HepG2 (cell line): ENCODE results near the gene RFC2. TPM values are rescaled to one million over a fixed set of nuclear protein-coding genes. Genes with fewer than 3 reads are reported as not detected.
A peak's percentile ranks its signal among the peaks of the same experiment; 100 is the strongest.

Experiments used
- ADNP ChIP-seq: sonication (generic); formaldehyde crosslinking; IDR thresholded peaks from 2 replicates; pipeline ENCODE4 v1.4.0; 2020; ENCODE audit warnings: missing genetic modification reagents
- CREM ChIP-seq, 2 experiments: sonication (generic) in 1 of 2; formaldehyde crosslinking in 1 of 2; IDR thresholded peaks; 2 replicates each; pipeline versions ENCODE4 v1.4.0 to v1.6.1; 2016 to 2020; ENCODE audit warnings: antibody characterized with exemption in 1 of 2, mild to moderate bottlenecking in 1 of 2, missing genetic modification reagents in 1 of 2
- SAFB2 ChIP-seq: sonication (generic); formaldehyde crosslinking; IDR thresholded peaks from 2 replicates; pipeline ENCODE4 v1.5.1; 2020; ENCODE audit warnings: missing genetic modification reagents, low read depth, mild to moderate bottlenecking, borderline replicate concordance
- SMARCC2 ChIP-seq: fragments of 450-650 bp; IDR thresholded peaks from 2 replicates; pipeline ENCODE4 v1.6.1; 2017; ENCODE audit warnings: antibody characterized with exemption, mild to moderate bottlenecking
- YEATS2 ChIP-seq: sonication (generic); formaldehyde crosslinking; IDR thresholded peaks from 2 replicates; pipeline ENCODE4 v1.4.0; 2020; ENCODE audit warnings: missing genetic modification reagents, borderline replicate concordance
- ZNF124 ChIP-seq: sonication (generic); formaldehyde crosslinking; IDR thresholded peaks from 2 replicates; pipeline ENCODE4 v1.4.0; 2020; ENCODE audit warnings: missing genetic modification reagents
- ZNF788 ChIP-seq: sonication (generic); formaldehyde crosslinking; IDR thresholded peaks from 2 replicates; pipeline ENCODE4 v1.5.0; 2020; ENCODE audit warnings: mild to moderate bottlenecking, missing genetic modification reagents, borderline replicate concordance
- polyA plus RNA-seq, 8 experiments: library from polyadenylated mRNA; depleted of rRNA in 3 of 8; stranded (reverse) in 7 of 8; unstranded in 1 of 8; fragments of >200 nt; fragmentation: Illumina TruSeq in 4 of 8; extraction: Trizol in 4 of 8; gene quantifications; 2 replicates each; pipeline versions ENCODE4 v1.2.1 to v1.2.3, GENCODE V29; 2011 to 2016; ENCODE audit warnings: low read depth in 4 of 8, missing spikeins in 1 of 8, mixed read lengths in 1 of 8; ENCODE audit not compliant: insufficient read depth in 1 of 8
- total RNA-seq, 5 experiments: library from RNA; depleted of rRNA; stranded (reverse); fragments of >200 nt; fragmentation: Illumina TruSeq; extraction: Trizol; gene quantifications; 2 replicates each; pipeline ENCODE4 v1.2.3, GENCODE V29; 2016; ENCODE audit warnings: low read depth in 1 of 5
- TF ChIP-seq, protein P1 (sequence below): sonication (generic); formaldehyde crosslinking; IDR thresholded peaks from 2 replicates; pipeline ENCODE4 v1.4.0; 2020; ENCODE audit warnings: mild to moderate bottlenecking, missing genetic modification reagents
- TF ChIP-seq, protein P2 (sequence below): sonication (generic); formaldehyde crosslinking; IDR thresholded peaks from 2 replicates; pipeline ENCODE4 v1.4.0; 2020; ENCODE audit warnings: mild to moderate bottlenecking, low read depth, missing genetic modification reagents
- TF ChIP-seq, protein P3 (sequence below): sonication (generic); formaldehyde crosslinking; IDR thresholded peaks from 2 replicates; pipeline ENCODE4 v1.4.0; 2020; ENCODE audit warnings: missing genetic modification reagents
- TF ChIP-seq, protein P4 (sequence below), 2 experiments: sonication (generic) in 1 of 2; formaldehyde crosslinking in 1 of 2; IDR thresholded peaks; 2 replicates each; pipeline versions ENCODE4 v1.6.1 to v1.9.0; 2014 to 2022; ENCODE audit warnings: antibody characterized with exemption in 1 of 2, borderline replicate concordance in 1 of 2, inconsistent platforms in 1 of 2, low read depth in 1 of 2, missing genetic modification reagents in 1 of 2

The RFC2 gene
- total and polyA plus RNA-seq, 2 of the 13 experiments (the other 11 are each of a cell fraction or from before 2014, with no cell fraction given): 14.6 to 43.5 TPM

DNA sequence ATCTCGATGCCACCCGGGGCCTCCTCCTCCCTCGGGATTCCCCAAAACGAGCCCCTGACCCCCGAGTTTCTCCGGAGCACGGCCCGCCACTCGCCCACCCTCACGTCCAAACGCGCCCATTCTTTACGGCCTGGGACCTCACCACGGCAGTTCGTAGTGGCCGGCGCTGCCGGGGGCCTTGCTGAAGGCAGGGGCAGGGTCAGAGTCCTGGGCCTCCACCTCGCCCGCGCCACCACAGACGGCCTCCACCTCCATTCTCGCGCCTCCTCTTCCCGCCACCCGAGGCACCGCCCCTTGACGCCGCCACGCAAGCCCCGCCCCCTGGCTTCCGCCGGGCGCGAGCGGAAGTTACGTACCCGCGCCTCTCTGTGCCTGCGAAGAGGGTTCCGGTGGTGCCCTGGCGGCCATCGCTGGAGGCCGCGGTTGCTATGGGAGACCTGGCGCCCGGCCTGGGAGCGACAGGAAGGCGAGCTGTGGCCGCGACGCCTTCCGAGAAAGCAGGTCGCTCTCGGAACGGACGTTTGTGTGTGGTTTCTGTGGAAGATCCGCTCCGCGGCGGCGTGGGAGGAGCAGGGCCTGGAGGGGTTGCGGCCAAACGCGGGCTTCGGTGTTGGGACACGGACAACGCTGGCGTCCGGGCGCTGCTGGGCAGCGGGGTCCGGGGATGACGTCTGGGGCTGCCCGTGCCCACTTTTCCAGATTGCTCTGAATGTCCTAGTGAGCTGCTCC is at the start of gene RFC2 (continued):
- TF ChIP-seq, protein P1, sequence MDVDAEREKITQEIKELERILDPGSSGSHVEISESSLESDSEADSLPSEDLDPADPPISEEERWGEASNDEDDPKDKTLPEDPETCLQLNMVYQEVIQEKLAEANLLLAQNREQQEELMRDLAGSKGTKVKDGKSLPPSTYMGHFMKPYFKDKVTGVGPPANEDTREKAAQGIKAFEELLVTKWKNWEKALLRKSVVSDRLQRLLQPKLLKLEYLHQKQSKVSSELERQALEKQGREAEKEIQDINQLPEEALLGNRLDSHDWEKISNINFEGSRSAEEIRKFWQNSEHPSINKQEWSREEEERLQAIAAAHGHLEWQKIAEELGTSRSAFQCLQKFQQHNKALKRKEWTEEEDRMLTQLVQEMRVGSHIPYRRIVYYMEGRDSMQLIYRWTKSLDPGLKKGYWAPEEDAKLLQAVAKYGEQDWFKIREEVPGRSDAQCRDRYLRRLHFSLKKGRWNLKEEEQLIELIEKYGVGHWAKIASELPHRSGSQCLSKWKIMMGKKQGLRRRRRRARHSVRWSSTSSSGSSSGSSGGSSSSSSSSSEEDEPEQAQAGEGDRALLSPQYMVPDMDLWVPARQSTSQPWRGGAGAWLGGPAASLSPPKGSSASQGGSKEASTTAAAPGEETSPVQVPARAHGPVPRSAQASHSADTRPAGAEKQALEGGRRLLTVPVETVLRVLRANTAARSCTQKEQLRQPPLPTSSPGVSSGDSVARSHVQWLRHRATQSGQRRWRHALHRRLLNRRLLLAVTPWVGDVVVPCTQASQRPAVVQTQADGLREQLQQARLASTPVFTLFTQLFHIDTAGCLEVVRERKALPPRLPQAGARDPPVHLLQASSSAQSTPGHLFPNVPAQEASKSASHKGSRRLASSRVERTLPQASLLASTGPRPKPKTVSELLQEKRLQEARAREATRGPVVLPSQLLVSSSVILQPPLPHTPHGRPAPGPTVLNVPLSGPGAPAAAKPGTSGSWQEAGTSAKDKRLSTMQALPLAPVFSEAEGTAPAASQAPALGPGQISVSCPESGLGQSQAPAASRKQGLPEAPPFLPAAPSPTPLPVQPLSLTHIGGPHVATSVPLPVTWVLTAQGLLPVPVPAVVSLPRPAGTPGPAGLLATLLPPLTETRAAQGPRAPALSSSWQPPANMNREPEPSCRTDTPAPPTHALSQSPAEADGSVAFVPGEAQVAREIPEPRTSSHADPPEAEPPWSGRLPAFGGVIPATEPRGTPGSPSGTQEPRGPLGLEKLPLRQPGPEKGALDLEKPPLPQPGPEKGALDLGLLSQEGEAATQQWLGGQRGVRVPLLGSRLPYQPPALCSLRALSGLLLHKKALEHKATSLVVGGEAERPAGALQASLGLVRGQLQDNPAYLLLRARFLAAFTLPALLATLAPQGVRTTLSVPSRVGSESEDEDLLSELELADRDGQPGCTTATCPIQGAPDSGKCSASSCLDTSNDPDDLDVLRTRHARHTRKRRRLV (CRISPR knock-in tag): 0 out of 2 replicates have a peak, but pooled peaks have one; percentile 54
- TF ChIP-seq, protein P2, sequence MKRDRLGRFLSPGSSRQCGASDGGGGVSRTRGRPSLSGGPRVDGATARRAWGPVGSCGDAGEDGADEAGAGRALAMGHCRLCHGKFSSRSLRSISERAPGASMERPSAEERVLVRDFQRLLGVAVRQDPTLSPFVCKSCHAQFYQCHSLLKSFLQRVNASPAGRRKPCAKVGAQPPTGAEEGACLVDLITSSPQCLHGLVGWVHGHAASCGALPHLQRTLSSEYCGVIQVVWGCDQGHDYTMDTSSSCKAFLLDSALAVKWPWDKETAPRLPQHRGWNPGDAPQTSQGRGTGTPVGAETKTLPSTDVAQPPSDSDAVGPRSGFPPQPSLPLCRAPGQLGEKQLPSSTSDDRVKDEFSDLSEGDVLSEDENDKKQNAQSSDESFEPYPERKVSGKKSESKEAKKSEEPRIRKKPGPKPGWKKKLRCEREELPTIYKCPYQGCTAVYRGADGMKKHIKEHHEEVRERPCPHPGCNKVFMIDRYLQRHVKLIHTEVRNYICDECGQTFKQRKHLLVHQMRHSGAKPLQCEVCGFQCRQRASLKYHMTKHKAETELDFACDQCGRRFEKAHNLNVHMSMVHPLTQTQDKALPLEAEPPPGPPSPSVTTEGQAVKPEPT (CRISPR knock-in tag): no peak; the same call in 1 of the 2 replicates
- TF ChIP-seq CREM (IDR thresholded peaks at IDR 0.05): peak; percentile 74
- peak; percentile 48; the same call in 1 of the 2 replicates for TF ChIP-seq CREM (CRISPR knock-in tag; IDR thresholded peaks at IDR 0.05)
- TF ChIP-seq, protein P3, sequence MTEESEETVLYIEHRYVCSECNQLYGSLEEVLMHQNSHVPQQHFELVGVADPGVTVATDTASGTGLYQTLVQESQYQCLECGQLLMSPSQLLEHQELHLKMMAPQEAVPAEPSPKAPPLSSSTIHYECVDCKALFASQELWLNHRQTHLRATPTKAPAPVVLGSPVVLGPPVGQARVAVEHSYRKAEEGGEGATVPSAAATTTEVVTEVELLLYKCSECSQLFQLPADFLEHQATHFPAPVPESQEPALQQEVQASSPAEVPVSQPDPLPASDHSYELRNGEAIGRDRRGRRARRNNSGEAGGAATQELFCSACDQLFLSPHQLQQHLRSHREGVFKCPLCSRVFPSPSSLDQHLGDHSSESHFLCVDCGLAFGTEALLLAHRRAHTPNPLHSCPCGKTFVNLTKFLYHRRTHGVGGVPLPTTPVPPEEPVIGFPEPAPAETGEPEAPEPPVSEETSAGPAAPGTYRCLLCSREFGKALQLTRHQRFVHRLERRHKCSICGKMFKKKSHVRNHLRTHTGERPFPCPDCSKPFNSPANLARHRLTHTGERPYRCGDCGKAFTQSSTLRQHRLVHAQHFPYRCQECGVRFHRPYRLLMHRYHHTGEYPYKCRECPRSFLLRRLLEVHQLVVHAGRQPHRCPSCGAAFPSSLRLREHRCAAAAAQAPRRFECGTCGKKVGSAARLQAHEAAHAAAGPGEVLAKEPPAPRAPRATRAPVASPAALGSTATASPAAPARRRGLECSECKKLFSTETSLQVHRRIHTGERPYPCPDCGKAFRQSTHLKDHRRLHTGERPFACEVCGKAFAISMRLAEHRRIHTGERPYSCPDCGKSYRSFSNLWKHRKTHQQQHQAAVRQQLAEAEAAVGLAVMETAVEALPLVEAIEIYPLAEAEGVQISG (CRISPR knock-in tag): peak; percentile 92
- peak; percentile 99 for TF ChIP-seq YEATS2
- 0 out of 2 replicates have a peak, but pooled peaks have one; percentile 64 for TF ChIP-seq SAFB2 (CRISPR knock-in tag)
- TF ChIP-seq SMARCC2: no peak
- TF ChIP-seq, protein P4, sequence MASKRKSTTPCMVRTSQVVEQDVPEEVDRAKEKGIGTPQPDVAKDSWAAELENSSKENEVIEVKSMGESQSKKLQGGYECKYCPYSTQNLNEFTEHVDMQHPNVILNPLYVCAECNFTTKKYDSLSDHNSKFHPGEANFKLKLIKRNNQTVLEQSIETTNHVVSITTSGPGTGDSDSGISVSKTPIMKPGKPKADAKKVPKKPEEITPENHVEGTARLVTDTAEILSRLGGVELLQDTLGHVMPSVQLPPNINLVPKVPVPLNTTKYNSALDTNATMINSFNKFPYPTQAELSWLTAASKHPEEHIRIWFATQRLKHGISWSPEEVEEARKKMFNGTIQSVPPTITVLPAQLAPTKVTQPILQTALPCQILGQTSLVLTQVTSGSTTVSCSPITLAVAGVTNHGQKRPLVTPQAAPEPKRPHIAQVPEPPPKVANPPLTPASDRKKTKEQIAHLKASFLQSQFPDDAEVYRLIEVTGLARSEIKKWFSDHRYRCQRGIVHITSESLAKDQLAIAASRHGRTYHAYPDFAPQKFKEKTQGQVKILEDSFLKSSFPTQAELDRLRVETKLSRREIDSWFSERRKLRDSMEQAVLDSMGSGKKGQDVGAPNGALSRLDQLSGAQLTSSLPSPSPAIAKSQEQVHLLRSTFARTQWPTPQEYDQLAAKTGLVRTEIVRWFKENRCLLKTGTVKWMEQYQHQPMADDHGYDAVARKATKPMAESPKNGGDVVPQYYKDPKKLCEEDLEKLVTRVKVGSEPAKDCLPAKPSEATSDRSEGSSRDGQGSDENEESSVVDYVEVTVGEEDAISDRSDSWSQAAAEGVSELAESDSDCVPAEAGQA (IDR thresholded peaks at IDR 0.05; ENCODE audit: low read depth): peak; percentile 95
- TF ChIP-seq, protein P4 (CRISPR knock-in tag; IDR thresholded peaks at IDR 0.05; ENCODE audit: borderline replicate concordance): no peak
- peak; percentile 88; the same call in 1 of the 2 replicates for TF ChIP-seq ZNF788 (CRISPR knock-in tag)
- TF ChIP-seq ZNF124: peak; percentile 50; the same call in 1 of the 2 replicates
- TF ChIP-seq ADNP (CRISPR knock-in tag): no peak
